ENCODE data around the gene MLLT3.

DNA sequence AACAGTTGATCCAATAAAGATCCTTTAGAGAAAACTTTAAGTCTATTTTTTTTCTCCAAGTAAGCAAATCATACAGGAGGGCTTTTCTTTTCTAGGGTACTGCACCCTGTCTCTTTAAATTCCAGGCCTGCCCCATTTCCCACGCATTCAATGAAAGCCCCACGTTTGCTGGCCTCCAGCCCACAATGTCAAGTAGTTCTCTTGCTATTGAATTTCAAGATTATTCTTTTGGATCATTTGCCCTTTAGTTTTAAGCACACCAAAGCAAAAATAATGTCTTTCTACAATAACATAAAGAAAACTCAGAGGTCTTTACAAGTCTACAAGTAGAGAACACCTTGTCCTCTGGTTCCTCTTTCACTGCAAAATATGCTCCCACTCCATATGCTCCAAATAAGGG is 15.6 kb downstream of the MLLT3 start:
- TF ChIP-seq, protein P1, sequence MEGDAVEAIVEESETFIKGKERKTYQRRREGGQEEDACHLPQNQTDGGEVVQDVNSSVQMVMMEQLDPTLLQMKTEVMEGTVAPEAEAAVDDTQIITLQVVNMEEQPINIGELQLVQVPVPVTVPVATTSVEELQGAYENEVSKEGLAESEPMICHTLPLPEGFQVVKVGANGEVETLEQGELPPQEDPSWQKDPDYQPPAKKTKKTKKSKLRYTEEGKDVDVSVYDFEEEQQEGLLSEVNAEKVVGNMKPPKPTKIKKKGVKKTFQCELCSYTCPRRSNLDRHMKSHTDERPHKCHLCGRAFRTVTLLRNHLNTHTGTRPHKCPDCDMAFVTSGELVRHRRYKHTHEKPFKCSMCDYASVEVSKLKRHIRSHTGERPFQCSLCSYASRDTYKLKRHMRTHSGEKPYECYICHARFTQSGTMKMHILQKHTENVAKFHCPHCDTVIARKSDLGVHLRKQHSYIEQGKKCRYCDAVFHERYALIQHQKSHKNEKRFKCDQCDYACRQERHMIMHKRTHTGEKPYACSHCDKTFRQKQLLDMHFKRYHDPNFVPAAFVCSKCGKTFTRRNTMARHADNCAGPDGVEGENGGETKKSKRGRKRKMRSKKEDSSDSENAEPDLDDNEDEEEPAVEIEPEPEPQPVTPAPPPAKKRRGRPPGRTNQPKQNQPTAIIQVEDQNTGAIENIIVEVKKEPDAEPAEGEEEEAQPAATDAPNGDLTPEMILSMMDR (IDR thresholded peaks at IDR 0.05) = no peak
- no peak for TF ChIP-seq POLR2A (IDR thresholded peaks at IDR 0.05)

All from right lobe of liver (tissue), 4 donors.